Uterus (tissue), 4 donors: ENCODE results near the gene KCNQ2. TPM values are rescaled to one million over a fixed set of nuclear protein-coding genes. Genes with fewer than 3 reads are reported as not detected.

Experiments used
- DNase-seq, 2 donors: peaks; one replicate each; pipeline ENCODE4 v3.0.0-alpha.2; 2019 to 2020
- H3K27ac ChIP-seq, 2 donors: fragments of 200-600 bp; sonication (generic); 1 replicate in 1 of 2; 2 replicates in 1 of 2; pipeline ENCODE4 v1.5.1; 2016 to 2018
- H3K27me3 ChIP-seq, 2 donors: fragments of 200-600 bp; sonication (generic); one replicate each; pipeline ENCODE4 v1.5.1; 2018 to 2019; ENCODE audit warnings: control low read depth in 1 of 2
- H3K36me3 ChIP-seq, 2 donors: fragments of 200-600 bp; sonication (generic); one replicate each; pipeline ENCODE4 v1.5.1; 2019; ENCODE audit warnings: control low read depth in 1 of 2
- H3K4me1 ChIP-seq, 2 donors: fragments of 200-600 bp; sonication (generic); one replicate each; pipeline ENCODE4 v1.5.1; 2018 to 2019; ENCODE audit warnings: control low read depth in 1 of 2
- H3K4me3 ChIP-seq, 2 donors: fragments of 200-600 bp; sonication (generic); 1 replicate in 1 of 2; 2 replicates in 1 of 2; pipeline ENCODE4 v1.5.1; 2018 to 2019; ENCODE audit warnings: mild to moderate bottlenecking in 1 of 2
- H3K9me3 ChIP-seq, 2 donors: fragments of 200-600 bp; sonication (generic); one replicate each; pipeline ENCODE4 v1.5.1; 2019; ENCODE audit warnings: control low read depth in 1 of 2
- CTCF ChIP-seq, 4 experiments: fragments of 200-600 bp in 2 of 4; fragments of 450-650 bp in 2 of 4; sonication (generic) in 2 of 4; IDR thresholded peaks; one replicate each; pipeline ENCODE4 v1.5.1; 2016 to 2019; ENCODE audit warnings: antibody characterized with exemption in 4 of 4, mild to moderate bottlenecking in 2 of 4, moderate library complexity in 1 of 4
- POLR2A ChIP-seq, 2 donors: fragments of 450-650 bp; IDR thresholded peaks; one replicate each; pipeline ENCODE4 v1.6.1; 2016; ENCODE audit warnings: antibody characterized with exemption in 2 of 2, mild to moderate bottlenecking in 1 of 2, moderate library complexity in 1 of 2
- intact Hi-C: fragments of 100-400 bp; cut with DNase I; formaldehyde crosslinking; loops from one replicate; pipeline ENCODE4 v1.15.1; 2023; ENCODE audit warnings: low total_unique reads
- total RNA-seq, 4 donors: library from RNA; depleted of rRNA in 3 of 4; stranded (reverse); fragments of >200 nt in 3 of 4; gene quantifications; one replicate each; pipeline versions ENCODE4 v1.1.0 to v1.2.4, GENCODE V29; 2014 to 2023
- donor health status: DM: yes; HTN: yes; CAD: no.

Gene KCNQ2
- total RNA-seq, 4 donors from 2014 or later: 1.2 to 4.9 TPM; not detected in 2

- TF ChIP-seq POLR2A (IDR thresholded peaks at IDR 0.05): no peak
- TF ChIP-seq CTCF (IDR thresholded peaks at IDR 0.05): no peak
- no peak overlapping the region for H3K27ac ChIP-seq
- intact Hi-C loops: no loop called here
- no peaks in the 10 kb centered on the region for H3K9me3 ChIP-seq
- no peaks in the 10 kb centered on the region for H3K36me3 ChIP-seq
- H3K4me3 ChIP-seq: no peak overlapping the region
- no peaks in the 10 kb centered on the region for H3K4me1 ChIP-seq
- H3K27me3 ChIP-seq: no peaks in the 10 kb centered on the region
- DNase-seq: no peak
Measured at GRCh38 chr20:63369724-63370617, 102.5 kb downstream of the KCNQ2 start.

DNA sequence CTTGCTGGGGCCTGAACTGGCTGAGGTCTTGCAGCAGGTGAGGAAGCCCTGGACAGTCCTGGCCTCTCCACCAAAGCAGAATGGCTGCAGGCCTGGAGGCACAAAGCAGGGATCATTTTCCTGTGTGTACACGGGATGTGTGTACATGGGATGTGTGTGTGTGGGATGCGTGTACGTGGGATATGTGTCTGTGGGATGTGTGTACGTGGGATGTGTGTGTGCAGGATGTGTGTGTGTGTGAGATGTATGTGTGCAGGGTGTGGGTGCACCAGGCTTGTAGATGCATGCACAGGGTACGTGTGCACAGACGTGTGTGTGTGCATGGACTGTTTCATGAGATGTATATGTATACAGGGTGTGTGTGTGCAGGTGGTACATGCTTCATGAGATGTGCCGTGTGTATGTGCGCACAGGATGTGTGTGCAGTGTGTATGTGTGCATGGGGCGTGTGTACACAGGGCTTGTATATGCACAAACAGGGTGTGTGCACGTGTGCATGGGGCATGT, 103.4 kb downstream of the KCNQ2 start:
- H3K27ac ChIP-seq: no peak overlapping the region
- H3K9me3 ChIP-seq: no peaks in the 10 kb centered on the region
- H3K36me3 ChIP-seq: no peaks in the 10 kb centered on the region
- no peaks in the 10 kb centered on the region for H3K27me3 ChIP-seq
- no peak for TF ChIP-seq POLR2A (IDR thresholded peaks at IDR 0.05)
- no peak for TF ChIP-seq CTCF (IDR thresholded peaks at IDR 0.05)
- intact Hi-C loops: no loop called here
- DNase-seq: no peak
- no peaks in the 10 kb centered on the region for H3K4me1 ChIP-seq
- no peak overlapping the region for H3K4me3 ChIP-seq

DNA sequence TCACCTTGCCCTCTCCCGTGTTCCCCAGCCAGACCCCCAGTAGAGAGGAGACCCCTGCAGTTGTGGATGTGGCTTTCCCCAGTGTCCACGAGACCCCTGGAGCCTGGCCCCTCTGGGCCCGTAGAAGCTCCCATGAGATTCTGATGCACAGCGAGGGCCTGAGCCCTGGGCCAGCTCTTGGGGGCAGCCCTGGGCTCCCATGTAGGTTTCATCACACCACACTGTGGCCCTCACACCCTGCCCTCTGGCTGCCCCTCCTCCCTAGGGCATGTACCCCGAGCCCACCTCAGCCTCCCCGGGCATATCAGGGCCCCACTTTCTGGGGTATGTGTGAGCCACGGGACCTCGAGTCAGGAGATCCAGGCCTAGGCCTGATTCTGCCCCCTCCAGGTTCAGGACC, 104.3 kb downstream of the KCNQ2 start:
- Histone ChIP-seq H3K27ac (no peak overlapping the region), H3K27me3 (no peaks in the 10 kb centered on the region), H3K4me1 (no peaks in the 10 kb centered on the region), H3K9me3 (no peaks in the 10 kb centered on the region), H3K4me3 (no peak overlapping the region), H3K36me3 (no peaks in the 10 kb centered on the region)
- intact Hi-C loops: no loop called here
- no peak for DNase-seq
- TF ChIP-seq CTCF (IDR thresholded peaks at IDR 0.05) (no peak), POLR2A (IDR thresholded peaks at IDR 0.05) (no peak)

GRCh38 chr20:63367446-63368055, 104.9 kb downstream of the KCNQ2 start:
- H3K36me3 ChIP-seq: no peaks in the 10 kb centered on the region
- intact Hi-C loops: no loop called here
- H3K27me3 ChIP-seq: no peaks in the 10 kb centered on the region
- no peak overlapping the region for H3K4me3 ChIP-seq
- H3K9me3 ChIP-seq: no peaks in the 10 kb centered on the region
- no peaks in the 10 kb centered on the region for H3K4me1 ChIP-seq
- no peak overlapping the region for H3K27ac ChIP-seq
- TF ChIP-seq CTCF (IDR thresholded peaks at IDR 0.05) (no peak), POLR2A (IDR thresholded peaks at IDR 0.05) (no peak)
- DNase-seq: no peak
